Measurements from ENCODE around the gene CEBPZOS.

The CEBPZOS gene

DNA sequence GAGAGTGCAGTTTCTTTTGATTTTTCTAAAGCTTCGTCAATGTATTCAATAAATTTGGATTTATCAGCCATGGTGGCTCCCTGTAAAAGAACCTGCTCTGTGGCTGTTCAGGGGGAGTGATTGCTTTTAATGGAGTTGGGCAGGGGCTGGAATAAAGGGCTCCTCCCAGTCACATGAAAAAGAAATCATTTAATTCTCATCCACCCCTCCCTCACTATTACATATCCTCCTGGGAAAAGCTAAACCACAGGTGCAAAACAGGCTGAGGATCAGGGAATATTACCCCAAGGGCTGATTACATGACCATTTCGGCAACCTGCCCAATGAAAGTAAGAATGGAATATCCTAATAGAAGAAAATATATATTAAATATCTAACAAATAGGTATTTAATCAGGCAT, 7.7 kb upstream of the CEBPZOS start, which contains the start of gene SULT6B1:
SULT6B1 (minus strand) TSS at position 101 of the 400 bp plus-strand sequence; CDS start at position 71, 30 bp downstream.
- Histone ChIP-seq H2AK5ac (ENCODE audit: low read depth, low read length) (no peak within 1 kb of the TSS), H3K18ac (ENCODE audit: low read length) (no peak within 1 kb of the TSS), H2BK15ac (ENCODE audit: low read length) (no peak within 1 kb of the TSS), H3K27ac (replicated peaks; ENCODE audit: low read length) (no peak within 1 kb of the TSS), H3K4me2 (ENCODE audit: insufficient read depth, low read length, poor library complexity, severe bottlenecking) (no peak within 1 kb of the TSS), H2BK5ac (ENCODE audit: low read length) (no peak within 1 kb of the TSS), H2BK12ac (ENCODE audit: low read length) (no peak within 1 kb of the TSS), H3K36me3 (replicated peaks in 1 of 2; ENCODE audit: control insufficient read depth in 2 of 2, insufficient read depth in 2 of 2, low read length in 2 of 2) (no peaks in the 10 kb centered on the region), H3K23ac (ENCODE audit: low read depth, low read length, poor library complexity) (no peak within 1 kb of the TSS), H3K4me3 (ENCODE audit: low read length in 2 of 2) (no peak within 1 kb of the TSS), H3K27me3 (ENCODE audit: control insufficient read depth in 3 of 3, insufficient read depth in 3 of 3, low read depth in 1 of 3, low read length in 3 of 3) (peaks cover 0 to 8% (median 0%) of the 10 kb centered on the region in 3 experiments), H2AFZ (ENCODE audit: low read length) (peak within 1 kb of the TSS; percentile 52), H3K9ac (ENCODE audit: low read depth, low read length, poor library complexity) (no peak within 1 kb of the TSS), H3K9me3 (replicated peaks in 1 of 2; ENCODE audit: control insufficient read depth in 2 of 2, insufficient read depth in 1 of 2, low read depth in 1 of 2, low read length in 2 of 2) (peaks cover 0 to 1% of the 10 kb centered on the region in 2 donors), H3K4ac (ENCODE audit: low read length) (no peak within 1 kb of the TSS), H4K8ac (ENCODE audit: low read depth, low read length) (no peak within 1 kb of the TSS), H3K4me1 (ENCODE audit: control insufficient read depth in 2 of 2, insufficient read depth in 1 of 2, low read depth in 1 of 2, low read length in 2 of 2) (peaks cover 3 to 10% of the 10 kb centered on the region in 2 donors), H3K79me1 (ENCODE audit: low read depth, low read length) (no peaks in the 10 kb centered on the region), H4K91ac (ENCODE audit: low read depth, low read length, poor library complexity) (no peak within 1 kb of the TSS), H3K14ac (ENCODE audit: low read length) (no peak within 1 kb of the TSS), H2BK120ac (ENCODE audit: low read depth, low read length) (no peak within 1 kb of the TSS)
- WGBS, 2 donors (ENCODE audit: extremely low coverage in 2 of 2, insufficient read length in 2 of 2, insufficient replicate concordance in 1 of 2) = no CpG with 5 or more reads among the region's 2 CpGs
- DNase-seq (ENCODE audit: low spot score) = no peak

DNA sequence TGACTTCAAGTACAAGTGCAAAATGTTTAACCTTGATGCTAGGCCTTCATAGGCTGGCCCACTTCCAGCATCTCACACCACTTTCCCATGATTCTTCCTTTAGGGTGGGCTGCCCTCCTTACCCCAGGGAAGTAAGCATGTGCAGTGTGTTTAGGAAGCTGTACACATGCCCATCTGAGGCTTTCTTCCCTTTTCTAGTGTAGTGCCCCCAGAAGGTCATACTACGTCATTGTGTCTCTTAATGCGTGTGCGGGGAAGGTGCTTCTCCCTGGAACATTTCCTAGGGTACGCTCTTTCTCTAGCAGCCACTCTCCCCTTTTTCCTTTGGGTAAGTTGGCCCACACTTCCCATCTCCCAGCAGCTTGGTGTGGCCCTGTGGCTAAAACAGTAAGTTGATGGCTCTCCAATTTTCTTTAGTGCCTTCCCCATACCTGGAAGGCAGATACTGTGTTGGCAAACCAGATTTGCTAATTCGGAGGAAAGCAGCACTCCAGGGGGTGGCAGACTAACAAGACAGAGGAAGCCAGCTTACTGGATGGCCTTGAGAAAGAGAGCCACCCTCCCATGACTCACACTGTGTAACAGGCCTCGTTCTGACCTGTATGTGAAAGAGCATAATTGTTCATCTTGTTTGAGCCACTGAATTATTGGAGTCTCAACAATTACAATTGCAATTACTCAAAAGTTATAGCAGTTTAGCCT, 6.7 kb upstream of the CEBPZOS start:
- no peak overlapping the region for H2AK5ac ChIP-seq (ENCODE audit: low read depth, low read length)
- no peak overlapping the region for H3K27ac ChIP-seq (replicated peaks; ENCODE audit: low read length)
- H3K27me3 ChIP-seq (ENCODE audit: control insufficient read depth in 3 of 3, insufficient read depth in 3 of 3, low read depth in 1 of 3, low read length in 3 of 3) = peaks cover 0 to 8% (median 0%) of the 10 kb centered on the region in 3 experiments
- H3K4ac ChIP-seq (ENCODE audit: low read length) = no peak overlapping the region
- H3K14ac ChIP-seq (ENCODE audit: low read length) = no peak overlapping the region
- no peak overlapping the region for H3K23ac ChIP-seq (ENCODE audit: low read depth, low read length, poor library complexity)
- no peak overlapping the region for H3K18ac ChIP-seq (ENCODE audit: low read length)
- no peaks in the 10 kb centered on the region for H3K36me3 ChIP-seq (replicated peaks in 1 of 2; ENCODE audit: control insufficient read depth in 2 of 2, insufficient read depth in 2 of 2, low read length in 2 of 2)
- H4K91ac ChIP-seq (ENCODE audit: low read depth, low read length, poor library complexity) = no peak overlapping the region
- H2AFZ ChIP-seq (ENCODE audit: low read length) = peak overlapping the region; percentile 52
- peaks cover 0 to 1% of the 10 kb centered on the region in 2 donors for H3K9me3 ChIP-seq (replicated peaks in 1 of 2; ENCODE audit: control insufficient read depth in 2 of 2, insufficient read depth in 1 of 2, low read depth in 1 of 2, low read length in 2 of 2)
- H2BK12ac ChIP-seq (ENCODE audit: low read length) = no peak overlapping the region
- H2BK5ac ChIP-seq (ENCODE audit: low read length) = no peak overlapping the region
- no peak overlapping the region for H3K9ac ChIP-seq (ENCODE audit: low read depth, low read length, poor library complexity)
- no peak overlapping the region for H3K4me3 ChIP-seq (ENCODE audit: low read length in 2 of 2)
- no CpG with 5 or more reads among the region's 6 CpGs for WGBS, 2 donors (ENCODE audit: extremely low coverage in 2 of 2, insufficient read length in 2 of 2, insufficient replicate concordance in 1 of 2)
- no peak for DNase-seq (ENCODE audit: low spot score)
- no peak overlapping the region for H3K4me2 ChIP-seq (ENCODE audit: insufficient read depth, low read length, poor library complexity, severe bottlenecking)
- H3K79me1 ChIP-seq (ENCODE audit: low read depth, low read length) = no peaks in the 10 kb centered on the region
- H2BK120ac ChIP-seq (ENCODE audit: low read depth, low read length) = no peak overlapping the region
- H4K8ac ChIP-seq (ENCODE audit: low read depth, low read length) = no peak overlapping the region
- no peak overlapping the region for H2BK15ac ChIP-seq (ENCODE audit: low read length)
- H3K4me1 ChIP-seq (ENCODE audit: control insufficient read depth in 2 of 2, insufficient read depth in 1 of 2, low read depth in 1 of 2, low read length in 2 of 2) = peaks cover 3 to 10% of the 10 kb centered on the region in 2 donors

DNA sequence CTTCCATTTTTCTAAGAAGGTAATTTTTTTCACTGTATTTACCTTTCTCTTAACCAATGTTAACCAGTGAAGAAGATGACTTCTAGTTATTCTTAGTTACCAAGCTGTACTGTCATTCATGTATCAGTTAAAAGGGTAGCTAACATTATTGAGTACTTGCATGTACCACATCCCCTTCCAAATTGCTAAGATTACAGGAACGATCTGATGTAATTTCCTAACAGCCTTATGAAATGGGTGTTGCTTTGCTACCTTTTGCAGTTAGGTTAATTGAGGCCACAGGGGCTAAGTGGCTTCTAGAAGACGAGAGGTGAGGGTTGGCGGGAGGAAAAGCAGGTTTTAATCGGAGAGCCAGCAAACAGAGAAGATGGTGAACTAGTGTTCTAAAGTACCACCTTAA, 6.0 kb upstream of the CEBPZOS start:
- Histone ChIP-seq H3K4me2 (ENCODE audit: insufficient read depth, low read length, poor library complexity, severe bottlenecking) (no peak overlapping the region), H2BK12ac (ENCODE audit: low read length) (no peak overlapping the region), H3K27me3 (ENCODE audit: control insufficient read depth in 3 of 3, insufficient read depth in 3 of 3, low read depth in 1 of 3, low read length in 3 of 3) (peaks cover 0 to 8% (median 0%) of the 10 kb centered on the region in 3 experiments), H2BK120ac (ENCODE audit: low read depth, low read length) (no peak overlapping the region), H4K8ac (ENCODE audit: low read depth, low read length) (no peak overlapping the region), H2AK5ac (ENCODE audit: low read depth, low read length) (no peak overlapping the region), H2AFZ (ENCODE audit: low read length) (peak overlapping the region; percentile 52), H3K4ac (ENCODE audit: low read length) (no peak overlapping the region), H3K23ac (ENCODE audit: low read depth, low read length, poor library complexity) (no peak overlapping the region), H3K4me3 (ENCODE audit: low read length in 2 of 2) (no peak overlapping the region), H4K91ac (ENCODE audit: low read depth, low read length, poor library complexity) (no peak overlapping the region), H3K14ac (ENCODE audit: low read length) (no peak overlapping the region), H3K27ac (replicated peaks; ENCODE audit: low read length) (no peak overlapping the region), H3K9me3 (replicated peaks in 1 of 2; ENCODE audit: control insufficient read depth in 2 of 2, insufficient read depth in 1 of 2, low read depth in 1 of 2, low read length in 2 of 2) (peaks cover 0 to 1% of the 10 kb centered on the region in 2 donors), H2BK15ac (ENCODE audit: low read length) (no peak overlapping the region), H3K36me3 (replicated peaks in 1 of 2; ENCODE audit: control insufficient read depth in 2 of 2, insufficient read depth in 2 of 2, low read length in 2 of 2) (no peaks in the 10 kb centered on the region), H3K9ac (ENCODE audit: low read depth, low read length, poor library complexity) (no peak overlapping the region), H3K79me1 (ENCODE audit: low read depth, low read length) (no peaks in the 10 kb centered on the region), H3K18ac (ENCODE audit: low read length) (no peak overlapping the region), H2BK5ac (ENCODE audit: low read length) (no peak overlapping the region), H3K4me1 (ENCODE audit: control insufficient read depth in 2 of 2, insufficient read depth in 1 of 2, low read depth in 1 of 2, low read length in 2 of 2) (peaks cover 3 to 10% of the 10 kb centered on the region in 2 donors)
- no peak for DNase-seq (ENCODE audit: low spot score)
- WGBS, 2 donors (ENCODE audit: extremely low coverage in 2 of 2, insufficient read length in 2 of 2, insufficient replicate concordance in 1 of 2) = no CpG with 5 or more reads among the region's 4 CpGs

DNA sequence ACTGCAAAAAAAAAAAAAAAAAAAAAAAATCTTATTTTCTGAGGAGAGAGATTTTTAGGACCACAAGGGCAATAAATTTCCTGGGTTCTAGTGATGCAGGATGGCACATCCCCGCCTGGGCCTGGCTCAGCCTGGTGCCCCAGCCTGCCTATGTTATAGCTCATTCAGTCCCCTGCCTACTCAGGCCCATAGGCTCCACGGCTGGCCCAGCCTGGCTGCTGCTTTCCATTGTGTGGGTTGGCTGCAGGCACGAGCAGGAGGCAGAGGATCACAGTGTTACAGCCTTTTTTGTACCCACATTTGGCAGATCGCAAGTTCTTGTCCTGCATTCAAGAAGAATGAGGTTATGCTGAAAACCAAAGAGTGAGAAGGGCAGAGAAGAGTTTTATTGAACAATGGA, 5.0 kb upstream of the CEBPZOS start:
- H2BK120ac ChIP-seq (ENCODE audit: low read depth, low read length) = no peak overlapping the region
- H3K14ac ChIP-seq (ENCODE audit: low read length) = no peak overlapping the region
- peak overlapping the region; percentile 35 for H2BK5ac ChIP-seq (ENCODE audit: low read length)
- H3K9ac ChIP-seq (ENCODE audit: low read depth, low read length, poor library complexity) = peak overlapping the region; percentile 7
- no peak overlapping the region for H3K4me3 ChIP-seq (ENCODE audit: low read length in 2 of 2)
- H3K36me3 ChIP-seq (replicated peaks in 1 of 2; ENCODE audit: control insufficient read depth in 2 of 2, insufficient read depth in 2 of 2, low read length in 2 of 2) = no peaks in the 10 kb centered on the region
- H4K91ac ChIP-seq (ENCODE audit: low read depth, low read length, poor library complexity) = no peak overlapping the region
- H2AK5ac ChIP-seq (ENCODE audit: low read depth, low read length) = no peak overlapping the region
- no peak overlapping the region for H3K27ac ChIP-seq (replicated peaks; ENCODE audit: low read length)
- no peak overlapping the region for H3K4ac ChIP-seq (ENCODE audit: low read length)
- H3K4me1 ChIP-seq (ENCODE audit: control insufficient read depth in 2 of 2, insufficient read depth in 1 of 2, low read depth in 1 of 2, low read length in 2 of 2) = peaks cover 3 to 10% of the 10 kb centered on the region in 2 donors
- no CpG with 5 or more reads among the region's 4 CpGs for WGBS, 2 donors (ENCODE audit: extremely low coverage in 2 of 2, insufficient read length in 2 of 2, insufficient replicate concordance in 1 of 2)
- H3K79me1 ChIP-seq (ENCODE audit: low read depth, low read length) = no peaks in the 10 kb centered on the region
- no peak overlapping the region for H3K23ac ChIP-seq (ENCODE audit: low read depth, low read length, poor library complexity)
- peaks cover 0 to 1% (median 0%) of the 10 kb centered on the region in 3 experiments for H3K27me3 ChIP-seq (ENCODE audit: control insufficient read depth in 3 of 3, insufficient read depth in 3 of 3, low read depth in 1 of 3, low read length in 3 of 3)
- no peak overlapping the region for H2BK12ac ChIP-seq (ENCODE audit: low read length)
- H2AFZ ChIP-seq (ENCODE audit: low read length) = peak overlapping the region; percentile 36
- H4K8ac ChIP-seq (ENCODE audit: low read depth, low read length) = no peak overlapping the region
- peak overlapping the region; percentile 10 for H2BK15ac ChIP-seq (ENCODE audit: low read length)
- DNase-seq (ENCODE audit: low spot score) = no peak
- peak overlapping the region; percentile 52 for H3K18ac ChIP-seq (ENCODE audit: low read length)
- no peaks in the 10 kb centered on the region for H3K9me3 ChIP-seq (replicated peaks in 1 of 2; ENCODE audit: control insufficient read depth in 2 of 2, insufficient read depth in 1 of 2, low read depth in 1 of 2, low read length in 2 of 2)
- no peak overlapping the region for H3K4me2 ChIP-seq (ENCODE audit: insufficient read depth, low read length, poor library complexity, severe bottlenecking)

Data from neuronal stem cell (in vitro differentiated cells).